AG09319 (cell line): ENCODE data around the gene TSPEAR.
"Not testable (repeated sequence)": the region's sequence is repeated elsewhere in the genome, so short reads cannot be mapped to it uniquely, and the experiment has no call there.

Experiments
- DNase-seq: peaks from one replicate; pipeline ENCODE4 v3.0.0-alpha.2; 2010; ENCODE audit warnings: low read depth; ENCODE audit errors: extremely low read depth
- TF ChIP-seq, protein P1 (sequence below): IDR thresholded peaks from 2 replicates; pipeline ENCODE4 v1.5.1; 2011; ENCODE audit warnings: low read depth, mild to moderate bottlenecking, inconsistent platforms, low read length, moderate library complexity

The TSPEAR gene

DNA sequence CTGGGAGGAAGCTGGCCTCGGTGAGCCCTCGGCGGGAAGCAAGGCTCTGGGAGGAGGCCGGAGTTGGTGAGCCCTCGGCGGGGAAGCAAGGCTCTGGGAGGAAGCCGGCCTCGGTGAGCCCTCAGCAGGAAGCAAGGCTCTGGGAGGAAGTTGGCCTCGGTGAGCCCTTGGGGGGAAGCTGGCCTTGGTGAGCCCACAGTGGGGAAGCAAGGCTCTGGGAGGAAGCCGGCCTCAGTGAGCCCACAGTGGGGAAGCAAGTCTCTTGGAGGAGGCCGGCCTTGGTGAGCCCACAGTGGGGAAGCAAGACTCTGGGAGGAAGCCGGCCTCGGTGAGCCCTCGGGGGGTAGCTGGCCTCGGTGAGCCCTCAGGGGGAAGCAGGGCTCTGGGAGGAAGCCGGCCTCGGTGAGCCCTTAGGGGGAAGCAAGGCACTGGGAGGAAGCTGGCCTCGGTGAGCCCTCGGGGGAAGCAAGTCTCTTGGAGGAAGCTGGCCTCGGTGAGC lies 207.4 kb downstream of the TSPEAR start:
- DNase-seq: no peak

DNA sequence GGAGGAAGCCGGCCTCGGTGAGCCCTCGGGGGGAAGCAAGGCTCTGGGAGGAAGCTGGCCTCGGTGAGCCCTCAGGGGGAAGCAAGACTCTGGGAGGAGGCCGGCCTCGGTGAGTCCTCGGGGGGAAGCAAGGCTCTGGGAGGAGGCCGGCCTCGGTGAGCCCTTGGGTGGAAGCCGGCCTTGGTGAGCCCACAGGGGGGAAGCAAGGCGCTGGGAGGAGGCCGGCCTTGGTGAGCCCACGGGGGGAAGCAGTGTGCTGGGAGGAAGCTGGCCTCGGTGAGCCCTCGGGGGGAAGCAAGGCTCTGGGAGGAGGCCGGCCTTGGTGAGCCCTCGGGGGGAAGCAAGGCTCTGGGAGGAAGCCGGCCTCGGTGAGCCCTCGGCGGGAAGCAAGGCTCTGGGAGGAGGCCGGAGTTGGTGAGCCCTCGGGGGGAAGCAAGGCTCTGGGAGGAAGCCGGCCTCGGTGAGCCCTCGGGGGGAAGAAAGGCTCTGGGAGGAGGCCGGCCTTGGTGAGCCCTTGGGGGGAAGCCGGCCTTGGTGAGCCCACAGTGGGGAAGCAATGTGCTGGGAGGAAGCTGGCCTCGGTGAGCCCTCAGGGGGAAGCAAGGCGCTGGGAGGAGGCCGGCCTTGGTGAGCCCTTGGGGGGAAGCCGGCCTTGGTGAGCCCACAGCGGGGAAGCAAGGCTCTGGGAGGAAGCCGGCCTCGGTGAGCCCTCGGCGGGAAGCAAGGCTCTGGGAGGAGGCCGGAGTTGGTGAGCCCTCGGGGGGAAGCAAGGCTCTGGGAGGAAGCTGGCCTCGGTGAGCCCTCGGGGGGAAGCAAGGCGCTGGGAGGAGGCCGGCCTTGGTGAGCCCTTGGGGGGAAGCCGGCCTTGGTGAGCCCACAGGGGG lies 208.1 kb downstream of the TSPEAR start:
- DNase-seq: not testable (repeated sequence)

More for the DNA sequence above, 207.4 kb downstream of the TSPEAR start:
- TF ChIP-seq, protein P1, sequence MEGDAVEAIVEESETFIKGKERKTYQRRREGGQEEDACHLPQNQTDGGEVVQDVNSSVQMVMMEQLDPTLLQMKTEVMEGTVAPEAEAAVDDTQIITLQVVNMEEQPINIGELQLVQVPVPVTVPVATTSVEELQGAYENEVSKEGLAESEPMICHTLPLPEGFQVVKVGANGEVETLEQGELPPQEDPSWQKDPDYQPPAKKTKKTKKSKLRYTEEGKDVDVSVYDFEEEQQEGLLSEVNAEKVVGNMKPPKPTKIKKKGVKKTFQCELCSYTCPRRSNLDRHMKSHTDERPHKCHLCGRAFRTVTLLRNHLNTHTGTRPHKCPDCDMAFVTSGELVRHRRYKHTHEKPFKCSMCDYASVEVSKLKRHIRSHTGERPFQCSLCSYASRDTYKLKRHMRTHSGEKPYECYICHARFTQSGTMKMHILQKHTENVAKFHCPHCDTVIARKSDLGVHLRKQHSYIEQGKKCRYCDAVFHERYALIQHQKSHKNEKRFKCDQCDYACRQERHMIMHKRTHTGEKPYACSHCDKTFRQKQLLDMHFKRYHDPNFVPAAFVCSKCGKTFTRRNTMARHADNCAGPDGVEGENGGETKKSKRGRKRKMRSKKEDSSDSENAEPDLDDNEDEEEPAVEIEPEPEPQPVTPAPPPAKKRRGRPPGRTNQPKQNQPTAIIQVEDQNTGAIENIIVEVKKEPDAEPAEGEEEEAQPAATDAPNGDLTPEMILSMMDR: no peak

DNA sequence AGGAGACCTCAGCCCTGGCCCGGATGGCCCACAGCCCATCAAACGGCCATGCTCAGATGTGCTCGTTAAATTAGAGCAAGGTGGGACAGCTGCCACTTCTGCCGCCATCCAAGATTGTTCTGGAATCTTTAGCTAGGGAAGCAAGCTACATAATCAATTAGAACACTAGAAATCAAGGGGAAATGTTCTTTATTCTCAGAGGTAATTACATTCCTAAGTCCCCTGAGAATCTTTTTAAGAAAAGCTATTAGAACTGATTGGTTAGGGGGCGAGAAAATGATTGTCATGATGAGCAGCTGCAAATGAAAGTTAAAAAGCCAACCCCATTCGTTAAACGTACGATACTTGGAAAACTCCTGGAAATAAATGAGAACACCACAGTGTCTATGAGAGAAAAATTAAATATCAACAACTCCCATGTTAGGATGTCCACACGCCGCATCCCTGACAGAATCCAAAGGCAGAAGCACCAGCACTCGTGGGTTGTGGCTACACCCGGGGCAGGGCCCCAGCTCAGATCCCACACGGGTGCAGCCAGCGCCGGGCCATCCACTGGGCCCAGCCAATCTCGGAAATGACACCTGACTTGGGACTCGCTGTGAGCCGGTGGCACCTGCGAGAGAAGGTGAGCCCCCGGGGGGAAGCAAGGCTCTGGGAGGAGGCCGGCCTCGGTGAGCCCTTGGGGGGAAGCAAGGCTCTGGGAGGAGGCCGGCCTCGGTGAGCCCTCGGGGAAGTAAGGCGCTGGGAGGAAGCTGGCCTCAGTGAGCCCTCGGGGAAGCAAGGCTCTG lies 209.0 kb downstream of the TSPEAR start:
- DNase-seq: no peak
- TF ChIP-seq, protein P1: no peak

DNA sequence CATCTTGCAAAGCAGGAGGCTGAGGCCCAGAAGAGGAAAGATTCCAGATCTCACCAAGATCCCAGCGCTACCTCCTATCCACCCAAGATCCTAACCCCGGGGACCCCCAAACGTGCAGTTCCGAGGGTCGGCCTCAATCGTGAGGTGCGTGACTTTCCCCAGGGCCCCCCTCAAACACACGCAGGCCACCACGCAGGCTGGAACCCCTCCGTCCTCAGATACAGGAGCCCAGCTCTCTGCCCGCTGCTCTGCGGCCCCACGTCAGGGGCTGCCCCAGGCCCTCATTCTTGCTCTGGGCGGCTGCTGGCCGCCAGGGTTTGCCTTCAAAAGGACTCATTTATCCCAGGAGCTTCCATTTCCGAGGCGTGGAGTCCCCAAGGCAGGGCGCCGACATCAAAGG lies 211.3 kb downstream of the TSPEAR start:
- TF ChIP-seq, protein P1: no peak
- no peak for DNase-seq

DNA sequence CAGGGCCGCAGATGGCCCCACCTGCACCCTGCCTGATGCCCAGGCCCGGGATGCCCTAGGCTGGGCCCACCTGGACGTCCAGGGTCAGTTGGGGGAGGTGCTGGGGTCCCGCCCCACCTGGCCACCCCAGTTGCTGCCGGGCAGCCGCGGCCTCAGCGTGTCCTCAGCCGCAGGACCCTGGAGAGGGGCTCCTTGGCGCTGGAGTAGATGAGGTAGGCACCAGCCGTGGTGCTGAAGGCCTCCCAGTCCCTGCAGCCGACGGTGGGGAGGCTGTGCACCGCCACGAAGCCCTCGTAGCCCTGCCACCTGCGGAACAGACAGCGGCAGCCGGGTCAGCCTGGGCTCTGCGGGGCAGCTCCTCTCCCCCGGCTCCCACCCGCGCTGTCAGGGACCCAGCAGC lies 211.7 kb downstream of the TSPEAR start:
- TF ChIP-seq, protein P1: no peak
- DNase-seq: no peak

DNA sequence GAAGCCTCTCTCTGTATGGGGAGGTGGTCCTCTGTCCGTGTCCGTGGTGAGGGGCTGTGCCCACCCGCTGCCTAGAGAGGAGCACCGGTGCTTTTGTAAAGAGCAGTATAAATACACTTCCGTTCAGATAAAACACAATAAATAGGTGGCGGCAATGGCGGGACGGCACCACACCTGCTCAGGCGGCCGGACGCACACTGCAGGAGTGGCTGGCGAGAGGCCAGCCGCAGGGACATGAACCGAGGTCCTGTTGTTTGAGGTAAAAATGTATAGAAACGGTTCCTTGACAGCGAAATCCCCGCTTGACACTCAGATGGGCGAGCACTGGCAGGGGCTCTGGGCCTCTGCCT lies 212.2 kb downstream of the TSPEAR start:
- DNase-seq: no peak
- TF ChIP-seq, protein P1: no peak

DNA sequence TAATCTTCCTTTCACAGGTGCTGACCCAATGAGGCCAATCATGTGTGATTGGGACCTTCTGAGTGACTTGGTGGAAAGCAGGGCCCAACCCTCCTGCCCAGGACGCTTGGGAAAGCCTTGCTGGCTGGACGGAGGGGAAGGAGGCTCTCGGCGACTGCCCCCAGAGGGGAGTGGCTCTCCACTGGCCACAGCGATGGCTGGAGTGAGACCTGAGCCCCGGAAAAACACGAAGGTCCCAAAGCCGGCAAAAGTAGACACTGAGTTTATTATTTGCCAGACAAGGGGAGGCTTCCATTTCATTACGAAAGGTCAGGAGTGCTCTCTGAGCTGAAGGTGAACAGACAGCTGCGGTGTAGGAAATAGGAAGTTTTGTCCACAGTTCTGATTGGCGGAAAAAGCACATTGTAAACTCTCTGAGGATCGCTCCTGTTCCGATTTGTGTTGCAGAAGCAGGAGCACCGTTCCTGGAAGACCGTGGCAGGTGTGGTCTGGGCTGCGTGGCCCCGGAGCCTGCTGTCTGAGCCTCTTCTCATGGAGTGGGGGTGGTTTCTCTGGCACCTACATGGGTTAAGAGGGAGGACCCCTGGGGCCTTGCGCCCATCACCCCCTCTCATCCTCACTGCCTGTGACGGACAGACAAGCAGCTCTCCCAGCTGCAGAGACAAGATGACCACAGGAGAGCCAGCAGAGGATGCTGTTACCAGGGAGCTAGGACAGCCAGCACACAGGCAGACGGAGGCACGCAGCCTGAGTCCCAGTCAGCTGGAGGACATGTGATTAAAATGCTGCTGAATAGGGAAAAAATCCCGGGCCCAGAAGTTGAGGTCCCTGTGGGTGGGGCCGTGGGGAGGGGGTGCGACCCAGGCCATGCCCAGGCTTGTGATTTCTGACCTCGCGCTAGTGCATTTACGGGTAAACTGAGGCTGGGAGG lies 212.8 kb downstream of the TSPEAR start:
- TF ChIP-seq, protein P1: no peak

More for the DNA sequence above, 212.8 kb downstream of the TSPEAR start:
- no peak for DNase-seq
